Smooth muscle cell (in vitro differentiated cells): ENCODE results near the gene MACROD1. TPM values are rescaled to one million over a fixed set of nuclear protein-coding genes. Genes with fewer than 3 reads are reported as not detected.

ENCODE experiments used
- DNase-seq: peaks from one replicate; lab custom pipeline; 2025; ENCODE audit not compliant: unreplicated experiment; lab: John Stamatoyannopoulos, UW
- H2AFZ ChIP-seq: fragments of 200-600 bp; sonication (generic); 2 replicates; pipeline ENCODE4 v1.6.0; 2016; ENCODE audit warnings: antibody characterized with exemption, low read depth, mild to moderate bottlenecking
- H3F3A ChIP-seq: fragments of 200-600 bp; sonication (generic); 2 replicates; pipeline ENCODE4 v1.6.0; 2017; ENCODE audit warnings: antibody characterized with exemption, low read depth
- H3K27ac ChIP-seq: fragments of 200-600 bp; sonication (generic); 2 replicates; pipeline ENCODE4 v1.5.1; 2016; ENCODE audit warnings: low read depth, mild to moderate bottlenecking
- H3K27me3 ChIP-seq: fragments of 200-600 bp; sonication (generic); 2 replicates; pipeline ENCODE4 v1.6.1; 2016; ENCODE audit warnings: low read depth, mild to moderate bottlenecking
- H3K36me3 ChIP-seq: fragments of 200-600 bp; sonication (generic); 2 replicates; pipeline ENCODE4 v1.5.1; 2016; ENCODE audit warnings: low read depth
- H3K4me1 ChIP-seq: fragments of 200-600 bp; sonication (generic); 2 replicates; pipeline ENCODE4 v1.5.1; 2016; ENCODE audit warnings: low read depth
- H3K4me2 ChIP-seq: fragments of 200-600 bp; sonication (generic); 2 replicates; pipeline ENCODE4 v1.6.0; 2016; ENCODE audit warnings: mild to moderate bottlenecking
- H3K4me3 ChIP-seq: fragments of 200-600 bp; sonication (generic); 2 replicates; pipeline ENCODE4 v1.5.1; 2016; ENCODE audit warnings: mild to moderate bottlenecking
- H3K79me2 ChIP-seq: fragments of 200-600 bp; sonication (generic); 2 replicates; pipeline ENCODE4 v1.6.0; 2016; ENCODE audit warnings: low read depth, mild to moderate bottlenecking
- H3K9ac ChIP-seq: fragments of 200-600 bp; sonication (generic); 2 replicates; pipeline ENCODE4 v1.6.0; 2016; ENCODE audit warnings: low read depth
- H3K9me3 ChIP-seq: fragments of 200-600 bp; sonication (generic); replicated peaks from 2 replicates; pipeline ENCODE4 v1.5.1; 2016; ENCODE audit warnings: low read depth
- H4K20me1 ChIP-seq: fragments of 200-600 bp; sonication (generic); 2 replicates; pipeline ENCODE4 v1.6.0; 2016; ENCODE audit warnings: low read depth
- CTCF ChIP-seq: fragments of 200-600 bp; sonication (generic); IDR thresholded peaks from 2 replicates; pipeline ENCODE4 v1.5.1; 2017; ENCODE audit warnings: borderline replicate concordance, mild to moderate bottlenecking, antibody characterized with exemption; ENCODE audit not compliant: insufficient read depth, poor library complexity, severe bottlenecking
- WGBS: methylation state at CpG from one replicate; pipeline ENCODE4 v1.1.7; 2016; ENCODE audit warnings: low lambda C conversion rate; 5-methylcytosine and 5-hydroxymethylcytosine counted together
- polyA plus RNA-seq: library from polyadenylated mRNA; unstranded; fragments of >200 nt; fragmentation: Nextera tagmentation; extraction: Ambion mirVana; gene quantifications from 2 replicates; pipeline ENCODE4 v1.2.1, GENCODE V29; 2016
- total RNA-seq: library from RNA; depleted of rRNA; stranded (reverse); fragments of >200 nt; gene quantifications from 2 replicates; pipeline ENCODE4 v1.2.3, GENCODE V29; 2014

MACROD1 gene
- total and polyA plus RNA-seq, 2 experiments from 2014 or later = 9.2 to 32.6 TPM

- H3F3A ChIP-seq = no peaks in the 10 kb centered on the region
- no peak for TF ChIP-seq CTCF
- no peaks in the 10 kb centered on the region for H3K9me3 ChIP-seq
- no peak overlapping the region for H3K4me3 ChIP-seq
- H3K79me2 ChIP-seq = no peaks in the 10 kb centered on the region
- peaks cover 10% of the 10 kb centered on the region for H3K4me1 ChIP-seq
- H3K4me2 ChIP-seq = no peak overlapping the region
- peaks cover 31% of the 10 kb centered on the region for H4K20me1 ChIP-seq
- no peak for DNase-seq
- H3K27ac ChIP-seq = no peak overlapping the region
- no peaks in the 10 kb centered on the region for H3K27me3 ChIP-seq
- WGBS = 87% methylated on average over 17 of the region's 17 CpGs
- no peak overlapping the region for H2AFZ ChIP-seq
- H3K36me3 ChIP-seq = no peaks in the 10 kb centered on the region
- H3K9ac ChIP-seq = no peak overlapping the region
These were observed 29.0 kb downstream of the MACROD1 start for GRCh38 chr11:64136765-64137441.

- no peak for DNase-seq
- Histone ChIP-seq H3F3A (no peaks in the 10 kb centered on the region), H2AFZ (no peak overlapping the region), H3K36me3 (no peaks in the 10 kb centered on the region), H3K9me3 (no peaks in the 10 kb centered on the region), H3K4me2 (no peak overlapping the region), H3K4me3 (no peak overlapping the region), H3K9ac (no peak overlapping the region), H3K79me2 (no peaks in the 10 kb centered on the region), H3K4me1 (peaks cover 10% of the 10 kb centered on the region), H3K27me3 (no peaks in the 10 kb centered on the region), H4K20me1 (peaks cover 23% of the 10 kb centered on the region), H3K27ac (no peak overlapping the region)
- WGBS = 97% methylated on average over 17 of the region's 17 CpGs
- no peak for TF ChIP-seq CTCF
These were observed 30.2 kb downstream of the MACROD1 start for GRCh38 chr11:64135711-64136110.

- Histone ChIP-seq H3K9me3 (no peaks in the 10 kb centered on the region), H4K20me1 (peaks cover 20% of the 10 kb centered on the region), H2AFZ (no peak overlapping the region), H3K9ac (no peak overlapping the region), H3K4me1 (peaks cover 10% of the 10 kb centered on the region), H3K27ac (no peak overlapping the region), H3K79me2 (no peaks in the 10 kb centered on the region), H3F3A (no peaks in the 10 kb centered on the region), H3K4me3 (no peak overlapping the region), H3K27me3 (no peaks in the 10 kb centered on the region), H3K36me3 (no peaks in the 10 kb centered on the region), H3K4me2 (no peak overlapping the region)
- WGBS = 98% methylated on average over 6 of the region's 8 CpGs
- TF ChIP-seq CTCF = no peak
- no peak for DNase-seq
These were observed 30.9 kb downstream of the MACROD1 start for GRCh38 chr11:64134963-64135362.
